ENCODE data around the gene CELF2. TPM values are rescaled to one million over a fixed set of nuclear protein-coding genes. Genes with fewer than 3 reads are reported as not detected.

CELF2 gene
- total and polyA plus RNA-seq, 9 of the 15 experiments (the other 6 are each of a cell fraction or from before 2014, with no cell fraction given) = 4.0 to 20.3 (median 11.1) TPM

- TF ChIP-seq CUX1 (CRISPR knock-in tag; IDR thresholded peaks at IDR 0.05) (no peak), RBBP5 (IDR thresholded peaks at IDR 0.05; ENCODE audit: borderline replicate concordance, insufficient read depth, low read length, poor library complexity, severe bottlenecking) (no peak), PRDM10 (IDR thresholded peaks at IDR 0.05; ENCODE audit: partially characterized antibody) (no peak), BMI1 (IDR thresholded peaks at IDR 0.05; ENCODE audit: low read length) (no peak), ELF1 (tag; IDR thresholded peaks at IDR 0.05) (no peak), ZNF830 (CRISPR knock-in tag; IDR thresholded peaks at IDR 0.05) (no peak)
- TF ChIP-seq, protein P1, sequence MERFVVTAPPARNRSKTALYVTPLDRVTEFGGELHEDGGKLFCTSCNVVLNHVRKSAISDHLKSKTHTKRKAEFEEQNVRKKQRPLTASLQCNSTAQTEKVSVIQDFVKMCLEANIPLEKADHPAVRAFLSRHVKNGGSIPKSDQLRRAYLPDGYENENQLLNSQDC (CRISPR knock-in tag; IDR thresholded peaks at IDR 0.05) = no peak
Observed at GRCh38 chr10:11279314-11279713, 261.6 kb downstream of the CELF2 start (continued).

Data from K562 (cell line).